GM12878 (cell line): Measurements from ENCODE around the gene MAPK9. TPM values are rescaled to one million over a fixed set of nuclear protein-coding genes. Genes with fewer than 3 reads are reported as not detected.

ENCODE experiments used
- ATAC-seq: fragments of 200-7000 bp; cut with Tn5 transposase; 3 replicates; pipeline ENCODE4 v1.9.1; 2020; ENCODE audit warnings: mild to moderate bottlenecking, moderate library complexity
- BruUV-seq: library from RNA; stranded (reverse); fragments of 400-500 nt; replicated peaks from 2 replicates; lab custom pipeline; 2021; lab: Mats Ljungman, UMichigan
- CTCF ChIA-PET: fragments of 300-600 bp; sonication (Branson Sonifier 250); formaldehyde crosslinking; extraction: SDS; loops from one replicate; lab custom pipeline; 2021; ENCODE audit warnings: inconsistent platforms; lab: Yijun Ruan, JAX
- POLR2A ChIA-PET: fragments of 350-600 bp; formaldehyde crosslinking; extraction: SDS; loops from one replicate; lab custom pipeline; 2021; ENCODE audit warnings: inconsistent platforms; lab: Charles Lee
- RAD21 ChIA-PET: fragments of 300-600 bp; sonication (Branson Sonifier 250); formaldehyde crosslinking; loops from one replicate; lab custom pipeline; 2023; ENCODE audit warnings: antibody characterized with exemption; ENCODE audit not compliant: unreplicated experiment; lab: Charles Lee
- SMC1A ChIA-PET: fragments of 300-600 bp; sonication (Branson Sonifier 250); formaldehyde crosslinking; loops from one replicate; lab custom pipeline; 2023; ENCODE audit not compliant: unreplicated experiment, uncharacterized antibody; lab: Charles Lee
- DNase-seq: peaks from one replicate; pipeline ENCODE4 v3.0.0-alpha.2; 2011; ENCODE audit warnings: low read depth, low spot score
- FAIRE-seq: peaks from 3 replicates; lab custom pipeline; 2011; peaks lifted over from hg19 to GRCh38; lab: Jason Lieb, UNC
- H2AFZ ChIP-seq: 2 replicates; pipeline ENCODE4 v1.6.0; 2011; ENCODE audit warnings: low read depth, low read length, control low read depth; ENCODE audit not compliant: control insufficient read depth
- H3K27ac ChIP-seq: 2 replicates; pipeline ENCODE4 v1.5.1; 2011; ENCODE audit warnings: control low read depth; ENCODE audit not compliant: control insufficient read depth, insufficient read depth
- H3K27me3 ChIP-seq, 2 experiments: replicated peaks in 1 of 2; 2 replicates each; pipeline versions ENCODE4 v1.6.0 to v1.6.1; 2011; ENCODE audit warnings: low read length in 1 of 2; ENCODE audit not compliant: control insufficient read depth in 2 of 2, insufficient read depth in 2 of 2
- H3K36me3 ChIP-seq, 2 experiments: 2 replicates each; pipeline ENCODE4 v1.5.1; 2011; ENCODE audit warnings: low read length in 1 of 2; ENCODE audit not compliant: control insufficient read depth in 2 of 2, insufficient read depth in 2 of 2
- H3K4me1 ChIP-seq: 2 replicates; pipeline ENCODE4 v1.6.1; 2011; ENCODE audit warnings: mild to moderate bottlenecking, low read length, moderate library complexity, mixed read lengths; ENCODE audit not compliant: control insufficient read depth, insufficient read depth
- H3K4me2 ChIP-seq: 2 replicates; pipeline ENCODE4 v1.6.0; 2011; ENCODE audit warnings: control low read depth; ENCODE audit not compliant: control insufficient read depth, insufficient read depth
- H3K4me3 ChIP-seq: fragments of 200-600 bp; sonication (generic); 2 replicates; pipeline ENCODE4 v1.5.1; 2016
- H3K79me2 ChIP-seq: 2 replicates; pipeline ENCODE4 v1.6.0; 2011; ENCODE audit warnings: low read length; ENCODE audit not compliant: control insufficient read depth, insufficient read depth
- H3K9ac ChIP-seq: 2 replicates; pipeline ENCODE4 v1.8.0; 2011; ENCODE audit warnings: low read length, control low read depth, mixed read lengths; ENCODE audit not compliant: control insufficient read depth, insufficient read depth
- H3K9me3 ChIP-seq: replicated peaks from 3 replicates; pipeline ENCODE4 v1.5.1; 2011; ENCODE audit warnings: mild to moderate bottlenecking, low read length; ENCODE audit not compliant: control insufficient read depth, insufficient read depth
- H4K20me1 ChIP-seq: 2 replicates; pipeline ENCODE4 v1.6.0; 2011; ENCODE audit not compliant: control insufficient read depth, insufficient read depth
- CBFB ChIP-seq: IDR thresholded peaks from 2 replicates; pipeline ENCODE4 v1.6.1; 2016; ENCODE audit warnings: antibody characterized with exemption, low read depth
- CREM ChIP-seq: IDR thresholded peaks from 2 replicates; pipeline ENCODE4 v1.6.1; 2014; ENCODE audit warnings: antibody characterized with exemption, low read depth
- EGR1 ChIP-seq, 2 experiments: IDR thresholded peaks; 1 replicate in 1 of 2; 2 replicates in 1 of 2; pipeline ENCODE4 v1.6.1; 2011 to 2012; ENCODE audit warnings: low read depth in 2 of 2, low read length in 2 of 2, borderline replicate concordance in 1 of 2, mild to moderate bottlenecking in 1 of 2, moderate library complexity in 1 of 2
- FOXM1 ChIP-seq: IDR thresholded peaks from 2 replicates; pipeline ENCODE4 v1.6.1; 2012; ENCODE audit warnings: low read depth, mild to moderate bottlenecking, inconsistent platforms, low read length, moderate library complexity
- HCFC1 ChIP-seq: fragments of 150-350 bp; IDR thresholded peaks from 2 replicates; pipeline ENCODE4 v1.6.1; 2014; ENCODE audit warnings: low read length
- IRF4 ChIP-seq: IDR thresholded peaks from 2 replicates; pipeline ENCODE4 v1.6.1; 2011; ENCODE audit warnings: low read depth, low read length
- MTA3 ChIP-seq: IDR thresholded peaks from 2 replicates; pipeline ENCODE4 v1.6.1; 2012; ENCODE audit warnings: low read length, inconsistent platforms, borderline replicate concordance
- PML ChIP-seq: IDR thresholded peaks from 2 replicates; pipeline ENCODE4 v1.6.1; 2012; ENCODE audit warnings: low read length, inconsistent platforms
- RB1 ChIP-seq: fragments of 450-650 bp; formaldehyde crosslinking; IDR thresholded peaks from 2 replicates; pipeline ENCODE4 v1.6.1; 2017; ENCODE audit warnings: mild to moderate bottlenecking, borderline replicate concordance
- RUNX3 ChIP-seq: IDR thresholded peaks from 2 replicates; pipeline ENCODE4 v1.6.1; 2012; ENCODE audit warnings: low read length, inconsistent platforms
- SRF ChIP-seq, 2 experiments: IDR thresholded peaks; 2 replicates each; pipeline ENCODE4 v1.6.1; 2011; ENCODE audit warnings: low read depth in 2 of 2, low read length in 2 of 2, mild to moderate bottlenecking in 1 of 2, moderate library complexity in 1 of 2
- SUZ12 ChIP-seq: fragments of 200-600 bp; sonication (generic); IDR thresholded peaks from one replicate; pipeline ENCODE4 v1.6.1; 2018; ENCODE audit warnings: antibody characterized with exemption, mild to moderate bottlenecking; ENCODE audit not compliant: unreplicated experiment
- TBL1XR1 ChIP-seq: IDR thresholded peaks from 2 replicates; pipeline ENCODE4 v1.6.1; 2012; ENCODE audit warnings: low read depth, low read length, improper control_type of control experiment
- ZNF274 ChIP-seq: IDR thresholded peaks from one replicate; pipeline ENCODE4 v1.8.0; 2011; ENCODE audit not compliant: insufficient read length, insufficient read depth
- ZNF384 ChIP-seq: IDR thresholded peaks from 2 replicates; pipeline ENCODE4 v1.6.1; 2012; ENCODE audit warnings: low read depth, mild to moderate bottlenecking, low read length, improper control_type of control experiment, borderline replicate concordance
- WGBS: methylation state at CpG from one replicate; pipeline ENCODE4 v1.1.6; 2016; ENCODE audit warnings: low lambda C conversion rate; ENCODE audit not compliant: insufficient replicate concordance, insufficient coverage; ENCODE audit errors: missing lambda C conversion rate; 5-methylcytosine and 5-hydroxymethylcytosine counted together
- in situ Hi-C: fragments of 300-500 bp; cut with MboI; formaldehyde crosslinking; loops from 9 replicates; pipeline ENCODE4 v1.14.3; 2018; ENCODE audit warnings: mixed read lengths
- intact Hi-C: fragments of 100-400 bp; cut with micrococcal nuclease; formaldehyde crosslinking; loops from one replicate; pipeline ENCODE4 v1.14.2; 2022; ENCODE audit not compliant: unreplicated experiment
- polyA plus RNA-seq, 11 experiments: library from polyadenylated mRNA; depleted of rRNA in 4 of 11; unstranded in 6 of 11; stranded (reverse) in 5 of 11; fragments of >200 nt; fragmentation: Nextera tagmentation in 4 of 11; fragmentation: Illumina TruSeq in 1 of 11; extraction: Ambion mirVana in 4 of 11; extraction: Trizol in 1 of 11; gene quantifications; 1 replicate in 1 of 11; 2 replicates in 10 of 11; pipeline versions ENCODE4 v1.2.1 to v1.2.3, GENCODE V29; 2011 to 2016; ENCODE audit warnings: inconsistent platforms in 2 of 11, missing spikeins in 2 of 11, low read depth in 1 of 11
- total RNA-seq, 4 experiments: library from RNA; depleted of rRNA in 3 of 4; stranded (reverse); fragments of >200 nt in 3 of 4; fragmentation: Illumina TruSeq in 1 of 4; extraction: Trizol in 1 of 4; gene quantifications; 2 replicates each; pipeline versions ENCODE4 v1.2.1 to v1.2.3, GENCODE V29; 2013 to 2021
- TF ChIP-seq, protein P1 (sequence below): fragments of 150-350 bp; IDR thresholded peaks from 2 replicates; pipeline ENCODE4 v1.6.1; 2014; ENCODE audit warnings: mild to moderate bottlenecking, low read depth, low read length
- TF ChIP-seq, protein P2 (sequence below): IDR thresholded peaks from 2 replicates; pipeline ENCODE4 v1.6.1; 2011; ENCODE audit warnings: low read depth, low read length, improper control_type of control experiment, borderline replicate concordance

MAPK9 gene
- total and polyA plus RNA-seq, 10 of the 15 experiments (the other 5 are each of a cell fraction or from before 2014, with no cell fraction given), result 2.1 to 52.9 (median 21.7) TPM

DNA sequence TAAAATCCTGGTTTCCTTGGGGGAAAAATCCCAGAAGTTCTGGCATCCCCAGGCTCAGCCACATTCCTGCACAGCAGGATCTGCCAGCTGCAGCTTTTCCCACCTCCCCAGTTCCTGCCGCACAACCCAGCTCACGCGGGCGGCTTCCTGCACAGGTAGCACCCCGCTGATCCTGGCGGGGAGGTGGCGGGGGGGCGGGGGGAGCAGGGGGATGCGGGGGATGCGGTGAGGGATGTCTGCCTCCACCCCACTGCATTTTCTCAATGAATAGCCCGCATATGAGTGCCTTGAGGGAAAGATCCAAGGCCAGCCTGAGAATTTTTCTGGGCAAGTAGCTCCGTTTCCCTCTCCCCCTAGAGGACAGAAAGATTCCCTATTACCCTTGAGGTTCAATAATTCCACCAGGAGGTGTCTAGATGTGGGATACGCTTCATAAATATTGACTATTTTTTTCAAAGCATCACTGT, 40.2 kb upstream of the MAPK9 start:
- in situ Hi-C loops, result no loop called here
- FAIRE-seq, result no peak
- 2% methylated on average over 13 of the region's 13 CpGs for WGBS

DNA sequence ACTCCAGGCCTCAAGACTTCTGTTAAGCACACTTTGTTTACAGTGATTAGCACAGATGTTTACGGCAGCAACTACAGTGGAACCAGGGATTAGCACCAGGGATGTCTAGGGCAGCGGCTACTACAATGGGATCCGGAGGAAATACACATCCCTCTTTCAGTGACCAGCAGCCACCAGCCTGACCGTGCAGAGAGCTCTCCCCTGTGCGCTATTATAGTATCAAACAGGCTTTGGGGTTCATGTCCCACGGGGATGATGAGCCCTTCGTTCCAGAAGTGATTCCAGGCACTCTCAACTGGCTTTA, 39.7 kb upstream of the MAPK9 start:
- Histone ChIP-seq H3K4me2 (no peak overlapping the region), H3K79me2 (no peaks in the 10 kb centered on the region), H3K9me3 (no peaks in the 10 kb centered on the region), H3K4me3 (no peak overlapping the region), H3K36me3 (no peaks in the 10 kb centered on the region), H4K20me1 (no peaks in the 10 kb centered on the region), H3K27ac (no peak overlapping the region), H3K27me3 (no peaks in the 10 kb centered on the region), H2AFZ (no peak overlapping the region), H3K4me1 (no peaks in the 10 kb centered on the region), H3K9ac (no peak overlapping the region)
- no peak for FAIRE-seq
- RAD21 ChIA-PET, result no interaction called here
- intact Hi-C loops, result no loop called here
- BruUV-seq, result no TSS peak
- no peak for DNase-seq
- TF ChIP-seq, protein P1, sequence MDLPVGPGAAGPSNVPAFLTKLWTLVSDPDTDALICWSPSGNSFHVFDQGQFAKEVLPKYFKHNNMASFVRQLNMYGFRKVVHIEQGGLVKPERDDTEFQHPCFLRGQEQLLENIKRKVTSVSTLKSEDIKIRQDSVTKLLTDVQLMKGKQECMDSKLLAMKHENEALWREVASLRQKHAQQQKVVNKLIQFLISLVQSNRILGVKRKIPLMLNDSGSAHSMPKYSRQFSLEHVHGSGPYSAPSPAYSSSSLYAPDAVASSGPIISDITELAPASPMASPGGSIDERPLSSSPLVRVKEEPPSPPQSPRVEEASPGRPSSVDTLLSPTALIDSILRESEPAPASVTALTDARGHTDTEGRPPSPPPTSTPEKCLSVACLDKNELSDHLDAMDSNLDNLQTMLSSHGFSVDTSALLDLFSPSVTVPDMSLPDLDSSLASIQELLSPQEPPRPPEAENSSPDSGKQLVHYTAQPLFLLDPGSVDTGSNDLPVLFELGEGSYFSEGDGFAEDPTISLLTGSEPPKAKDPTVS, result no peak
- TF ChIP-seq, protein P2, sequence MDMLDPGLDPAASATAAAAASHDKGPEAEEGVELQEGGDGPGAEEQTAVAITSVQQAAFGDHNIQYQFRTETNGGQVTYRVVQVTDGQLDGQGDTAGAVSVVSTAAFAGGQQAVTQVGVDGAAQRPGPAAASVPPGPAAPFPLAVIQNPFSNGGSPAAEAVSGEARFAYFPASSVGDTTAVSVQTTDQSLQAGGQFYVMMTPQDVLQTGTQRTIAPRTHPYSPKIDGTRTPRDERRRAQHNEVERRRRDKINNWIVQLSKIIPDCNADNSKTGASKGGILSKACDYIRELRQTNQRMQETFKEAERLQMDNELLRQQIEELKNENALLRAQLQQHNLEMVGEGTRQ, result no peak
- TF ChIP-seq PML (no peak), ZNF274 (no peak), ZNF384 (no peak), RB1 (no peak), HCFC1 (no peak)
- POLR2A ChIA-PET, result no interaction called here
- no peak for ATAC-seq
- SMC1A ChIA-PET, result interaction anchor here (1.0 kb wide), 1 partner anchor 12 kb away, joined by 4 read pairs; no protein-coding TSS in a partner anchor
- CTCF ChIA-PET, result interaction anchor here (1.8 kb wide), 1 partner anchor 36 kb away, joined by 4 read pairs; no protein-coding TSS in a partner anchor
- 30% methylated on average over 7 of the region's 7 CpGs for WGBS
- in situ Hi-C loops, result no loop called here

More for the DNA sequence above, 40.2 kb upstream of the MAPK9 start:
- Histone ChIP-seq H3K4me3 (no peak overlapping the region), H4K20me1 (no peaks in the 10 kb centered on the region), H3K27me3 (no peaks in the 10 kb centered on the region), H3K36me3 (no peaks in the 10 kb centered on the region), H3K4me2 (no peak overlapping the region), H3K27ac (no peak overlapping the region), H2AFZ (no peak overlapping the region), H3K79me2 (no peaks in the 10 kb centered on the region), H3K4me1 (no peaks in the 10 kb centered on the region), H3K9ac (no peak overlapping the region), H3K9me3 (no peaks in the 10 kb centered on the region)
- ChIA-PET RAD21 (no interaction called here), SMC1A (no interaction called here), CTCF (interaction anchor here (1.8 kb wide), 1 partner anchor 36 kb away, joined by 4 read pairs; no protein-coding TSS in a partner anchor), POLR2A (no interaction called here)
- DNase-seq, result no peak
- ATAC-seq, result no peak
- no peak for TF ChIP-seq EGR1 (IDR thresholded peaks at IDR 0.05; ENCODE audit: borderline replicate concordance in 1 of 2, low read depth in 2 of 2, low read length in 2 of 2)
- no peak for TF ChIP-seq IRF4
- no peak for TF ChIP-seq SRF (IDR thresholded peaks at IDR 0.05; ENCODE audit: low read depth in 2 of 2, low read length in 2 of 2)
- no peak for TF ChIP-seq CREM
- no peak for TF ChIP-seq MTA3
- no peak for TF ChIP-seq RUNX3
- TF ChIP-seq FOXM1, result no peak
- no peak for TF ChIP-seq PML
- TF ChIP-seq TBL1XR1, result no peak
- TF ChIP-seq CBFB, result no peak
- TF ChIP-seq SUZ12, result no peak
- no TSS peak for BruUV-seq
- intact Hi-C loops, result no loop called here
